ENCODE measurements around the gene LSAMP. TPM values are rescaled to one million over a fixed set of nuclear protein-coding genes. Genes with fewer than 3 reads are reported as not detected.

The LSAMP gene
- total and polyA plus RNA-seq, 9 of the 15 experiments (the other 6 are each of a cell fraction or from before 2014, with no cell fraction given): 0.09 to 0.11 TPM; not detected in 7

- ATAC-seq: no peak
- BruUV-seq (replicated peaks): no TSS peak
- Histone ChIP-seq H2AFZ (ENCODE audit: low read depth, low read length) (no peak overlapping the region), H3K9me1 (ENCODE audit: control insufficient read depth, insufficient read depth, low read length) (no peaks in the 10 kb centered on the region), H3K4me3 (no peak overlapping the region), H3K4me1 (replicated peaks in 1 of 2; ENCODE audit: control insufficient read depth in 2 of 2, insufficient read depth in 2 of 2, low read length in 2 of 2) (no peaks in the 10 kb centered on the region), H3K4me2 (ENCODE audit: insufficient read depth, low read length) (no peak overlapping the region), H3K27me3 (ENCODE audit: control insufficient read depth in 2 of 2, insufficient read depth in 2 of 2, low read length in 2 of 2) (no peaks in the 10 kb centered on the region), H3K27ac (ENCODE audit: extremely low read depth, low read depth, low read length) (no peak overlapping the region), H4K20me1 (replicated peaks; ENCODE audit: control insufficient read depth, insufficient read depth, low read length) (no peaks in the 10 kb centered on the region), H3K9ac (ENCODE audit: insufficient read depth in 1 of 2, low read depth in 2 of 2, low read length in 2 of 2) (no peak overlapping the region), H3K9me3 (replicated peaks; ENCODE audit: control insufficient read depth, insufficient read depth, low read depth, low read length) (no peaks in the 10 kb centered on the region), H3K36me3 (ENCODE audit: control insufficient read depth, insufficient read depth, low read length) (no peaks in the 10 kb centered on the region), H3K79me2 (ENCODE audit: control insufficient read depth, insufficient read depth, low read length) (no peaks in the 10 kb centered on the region)
- CTCF ChIA-PET (ENCODE audit: low intra/inter-chr PET ratio): no interaction called here
- POLR2A ChIA-PET: no interaction called here
- TF ChIP-seq THAP7 (CRISPR knock-in tag; IDR thresholded peaks at IDR 0.05): no peak
- TF ChIP-seq CTCF (IDR thresholded peaks at IDR 0.05 in 2 of 3, conservative IDR thresholded peaks at IDR 0.05 in 1 of 3; ENCODE audit: insufficient read depth in 2 of 3, low read depth in 1 of 3, low read length in 3 of 3): 0 out of 6 replicates have a peak, but pooled peaks of 1 of the 3 experiments have one; percentile 10
- intact Hi-C loops (cut with micrococcal nuclease) (no loop called here), in situ Hi-C loops (cut with MboI) (no loop called here)
- DNase-seq (ENCODE audit: extremely low read depth in 1 of 4, low spot score in 3 of 4): no peak
- FAIRE-seq: no peak
Measured at GRCh38 chr3:116102037-116102436, 343.2 kb downstream of the LSAMP start.

GRCh38 chr3:116097226-116097625, 348.1 kb downstream of the LSAMP start:
- ATAC-seq (no peak), FAIRE-seq (no peak), DNase-seq (ENCODE audit: extremely low read depth in 1 of 4, low spot score in 3 of 4) (no peak)
- Histone ChIP-seq H4K20me1 (replicated peaks; ENCODE audit: control insufficient read depth, insufficient read depth, low read length) (no peaks in the 10 kb centered on the region), H3K27me3 (ENCODE audit: control insufficient read depth in 2 of 2, insufficient read depth in 2 of 2, low read length in 2 of 2) (no peaks in the 10 kb centered on the region), H3K4me3 (no peak overlapping the region), H3K9ac (ENCODE audit: insufficient read depth in 1 of 2, low read depth in 2 of 2, low read length in 2 of 2) (no peak overlapping the region), H3K9me1 (ENCODE audit: control insufficient read depth, insufficient read depth, low read length) (no peaks in the 10 kb centered on the region), H3K9me3 (replicated peaks; ENCODE audit: control insufficient read depth, insufficient read depth, low read depth, low read length) (no peaks in the 10 kb centered on the region), H2AFZ (ENCODE audit: low read depth, low read length) (no peak overlapping the region), H3K27ac (ENCODE audit: extremely low read depth, low read depth, low read length) (no peak overlapping the region), H3K36me3 (ENCODE audit: control insufficient read depth, insufficient read depth, low read length) (no peaks in the 10 kb centered on the region), H3K79me2 (ENCODE audit: control insufficient read depth, insufficient read depth, low read length) (no peaks in the 10 kb centered on the region), H3K4me2 (ENCODE audit: insufficient read depth, low read length) (no peak overlapping the region), H3K4me1 (replicated peaks in 1 of 2; ENCODE audit: control insufficient read depth in 2 of 2, insufficient read depth in 2 of 2, low read length in 2 of 2) (no peaks in the 10 kb centered on the region)
- TF ChIP-seq ATF3 (IDR thresholded peaks at IDR 0.05) (peak; percentile 16; the same call in 1 of the 2 replicates), ATF3 (CRISPR knock-in tag; conservative IDR thresholded peaks at IDR 0.05) (no peak), MCM3 (IDR thresholded peaks at IDR 0.05) (no peak), SRSF9 (IDR thresholded peaks at IDR 0.05; ENCODE audit: borderline replicate concordance, low read depth, low read length) (no peak), MYBL2 (IDR thresholded peaks at IDR 0.05; ENCODE audit: low read depth) (no peak), MYBL2 (CRISPR knock-in tag; IDR thresholded peaks at IDR 0.05; ENCODE audit: borderline replicate concordance) (no peak)
- in situ Hi-C loops (cut with MboI): no loop called here
- BruUV-seq (replicated peaks): no TSS peak
- ChIA-PET CTCF (ENCODE audit: low intra/inter-chr PET ratio) (no interaction called here), POLR2A (no interaction called here)
- intact Hi-C loops (cut with micrococcal nuclease): no loop called here
- WGBS (ENCODE audit: insufficient coverage, low coverage, missing lambda C conversion rate): 20% methylated on average over 2 of the region's 2 CpGs
